Tibial artery (tissue), 4 donors: ENCODE results near the gene IMP3.
A peak's percentile ranks its signal among the peaks of the same experiment; 100 is the strongest.

Experiments
- DNase-seq, 2 donors: peaks; one replicate each; pipeline ENCODE4 v3.0.0-alpha.2; 2019
- H3K27ac ChIP-seq, 2 donors: fragments of 200-600 bp; sonication (generic) in 1 of 2; 1 replicate in 1 of 2; 2 replicates in 1 of 2; pipeline ENCODE4 v1.5.1; 2018 to 2019; ENCODE audit warnings: mild to moderate bottlenecking in 1 of 2
- H3K27me3 ChIP-seq, 2 donors: fragments of 200-600 bp; sonication (generic) in 1 of 2; one replicate each; pipeline versions ENCODE4 v1.5.1 to v1.6.0; 2016 to 2019
- H3K36me3 ChIP-seq, 3 donors: fragments of 200-600 bp; sonication (generic) in 2 of 3; one replicate each; pipeline ENCODE4 v1.5.1; 2016 to 2019; ENCODE audit warnings: mild to moderate bottlenecking in 2 of 3
- H3K4me1 ChIP-seq, 4 donors: fragments of 200-600 bp; sonication (generic) in 2 of 4; 1 replicate in 3 of 4; 2 replicates in 1 of 4; pipeline ENCODE4 v1.5.1; 2016 to 2019
- H3K4me3 ChIP-seq, 2 donors: fragments of 200-600 bp; sonication (generic) in 1 of 2; 1 replicate in 1 of 2; 2 replicates in 1 of 2; pipeline ENCODE4 v1.5.1; 2018 to 2019; ENCODE audit warnings: mild to moderate bottlenecking in 2 of 2
- H3K9me3 ChIP-seq, 3 donors: fragments of 200-600 bp; sonication (generic) in 1 of 3; one replicate each; pipeline ENCODE4 v1.5.1; 2016 to 2019
- CTCF ChIP-seq, 2 experiments: fragments of 200-600 bp in 1 of 2; fragments of 450-650 bp in 1 of 2; IDR thresholded peaks; one replicate each; pipeline ENCODE4 v1.5.1; 2017 to 2019; ENCODE audit warnings: antibody characterized with exemption in 2 of 2, mild to moderate bottlenecking in 1 of 2, moderate library complexity in 1 of 2
- intact Hi-C: fragments of 100-400 bp; cut with DNase I; formaldehyde crosslinking; loops from one replicate; pipeline ENCODE4 v1.15.0; 2023; ENCODE audit warnings: low total_unique reads

Gene IMP3

DNA sequence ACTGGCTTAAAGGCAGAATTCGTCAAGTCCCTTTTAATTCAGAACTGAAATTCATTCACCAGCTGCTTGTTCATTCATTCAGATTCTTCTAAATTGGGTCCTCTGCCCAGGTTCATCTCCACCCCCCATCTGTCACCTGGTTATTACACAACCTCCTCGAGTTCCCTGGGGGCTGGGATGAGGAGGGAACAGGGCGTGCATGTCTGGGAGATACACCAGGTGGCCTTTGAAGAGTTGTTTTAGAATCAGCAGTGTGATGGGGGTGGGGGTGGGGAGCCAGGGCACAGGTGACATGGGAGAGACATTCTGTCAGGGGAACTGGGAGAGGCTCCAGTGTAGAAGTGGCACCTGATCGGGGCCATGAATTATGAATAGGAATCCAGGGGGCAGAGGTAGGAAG lies 15.9 kb upstream of the IMP3 start:
- peaks cover 5 to 86% (median 79%) of the 10 kb centered on the region in 4 donors for H3K4me1 ChIP-seq

GRCh38 chr15:75654201-75654907 lies 14.3 kb upstream of the IMP3 start:
- no peak for TF ChIP-seq CTCF (IDR thresholded peaks at IDR 0.05)
- H3K4me1 ChIP-seq: peaks cover 5 to 86% (median 78%) of the 10 kb centered on the region in 4 donors
- intact Hi-C loops: no loop called here
- no peak overlapping the region for H3K4me3 ChIP-seq
- no peaks in the 10 kb centered on the region for H3K27me3 ChIP-seq
- DNase-seq: no peak
- no peaks in the 10 kb centered on the region for H3K9me3 ChIP-seq
- H3K27ac ChIP-seq: peak overlapping the region; percentile 93
- H3K36me3 ChIP-seq: peaks cover 23 to 56% (median 49%) of the 10 kb centered on the region in 3 donors

More for the DNA sequence above, 15.9 kb upstream of the IMP3 start:
- H3K27ac ChIP-seq: peak overlapping the region in 1 of 2 donors; percentile 10
- no peaks in the 10 kb centered on the region for H3K9me3 ChIP-seq
- DNase-seq: no peak
- H3K36me3 ChIP-seq: peaks cover 23 to 50% (median 35%) of the 10 kb centered on the region in 3 donors
- no peaks in the 10 kb centered on the region for H3K27me3 ChIP-seq
- intact Hi-C loops: no loop called here
- TF ChIP-seq CTCF (IDR thresholded peaks at IDR 0.05): no peak
- H3K4me3 ChIP-seq: no peak overlapping the region

- H3K27ac ChIP-seq: peak overlapping the region; percentile 93
- TF ChIP-seq CTCF (IDR thresholded peaks at IDR 0.05): no peak
- peaks cover 5 to 84% (median 75%) of the 10 kb centered on the region in 4 donors for H3K4me1 ChIP-seq
- peak in 1 of 2 donors; percentile 78 for DNase-seq
- H3K9me3 ChIP-seq: no peaks in the 10 kb centered on the region
- peak overlapping the region; percentile 78 to 79 for H3K4me3 ChIP-seq
- intact Hi-C loops: no loop called here
- no peaks in the 10 kb centered on the region for H3K27me3 ChIP-seq
- peaks cover 22 to 60% (median 42%) of the 10 kb centered on the region in 3 donors for H3K36me3 ChIP-seq
These were observed 13.4 kb upstream of the IMP3 start for GRCh38 chr15:75653347-75653913.

DNA sequence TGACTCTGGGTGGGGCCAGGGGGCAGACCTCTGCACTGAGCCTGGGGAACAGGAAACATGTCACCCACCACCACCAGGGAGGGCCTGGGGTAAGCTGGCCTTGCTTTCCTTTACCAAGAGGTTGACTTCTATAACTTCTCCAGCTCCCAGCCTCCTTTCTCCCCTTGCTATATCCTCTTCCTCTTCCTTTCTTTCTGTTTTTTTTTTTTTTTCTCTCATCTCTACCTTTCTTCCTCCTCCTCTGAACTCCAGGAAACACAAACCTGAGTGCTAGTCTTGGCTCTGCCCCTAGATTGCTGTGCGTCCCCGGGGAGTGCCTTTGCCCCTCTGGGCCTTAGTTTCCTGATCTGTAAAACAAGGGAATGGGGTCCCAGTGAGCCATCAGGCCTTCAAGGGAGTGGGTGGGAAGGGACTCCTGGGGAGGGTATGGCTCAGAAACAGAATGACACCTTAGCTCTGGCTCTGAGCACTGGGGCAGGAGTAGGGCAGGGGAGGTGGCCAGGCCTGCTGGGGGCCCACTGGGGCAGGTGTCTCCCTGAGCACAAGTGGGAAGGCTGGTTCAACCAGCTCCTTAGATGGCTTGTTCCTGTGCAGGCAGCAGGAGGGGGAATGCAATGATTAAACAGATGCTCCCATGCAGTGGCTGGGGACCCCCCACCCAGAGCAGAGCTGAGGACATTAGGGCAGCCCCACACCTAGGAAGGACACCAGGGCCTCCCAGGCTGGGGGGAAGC lies 12.0 kb upstream of the IMP3 start:
- Histone ChIP-seq H3K27ac (peak overlapping the region; percentile 93), H3K9me3 (no peaks in the 10 kb centered on the region), H3K36me3 (peaks cover 8 to 45% (median 27%) of the 10 kb centered on the region in 3 donors), H3K27me3 (no peaks in the 10 kb centered on the region), H3K4me3 (peak overlapping the region; percentile 78 to 79), H3K4me1 (peaks cover 5 to 80% (median 72%) of the 10 kb centered on the region in 4 donors)
- TF ChIP-seq CTCF (IDR thresholded peaks at IDR 0.05): no peak
- DNase-seq: no peak
- intact Hi-C loops: no loop called here

- intact Hi-C loops: no loop called here
- no peaks in the 10 kb centered on the region for H3K27me3 ChIP-seq
- DNase-seq: peak; percentile 60 to 88
- no peak for TF ChIP-seq CTCF (IDR thresholded peaks at IDR 0.05)
- H3K4me1 ChIP-seq: peaks cover 5 to 83% (median 77%) of the 10 kb centered on the region in 4 donors
- H3K36me3 ChIP-seq: peaks cover 4 to 37% (median 21%) of the 10 kb centered on the region in 3 donors
- H3K4me3 ChIP-seq: peak overlapping the region; percentile 78 to 79
- no peaks in the 10 kb centered on the region for H3K9me3 ChIP-seq
- H3K27ac ChIP-seq: peak overlapping the region; percentile 93
These were observed 11.1 kb upstream of the IMP3 start for GRCh38 chr15:75650908-75651809.
